Progenitor cell of endocrine pancreas (in vitro differentiated cells): ENCODE measurements around the gene CACNG4. TPM values are rescaled to one million over a fixed set of nuclear protein-coding genes. Genes with fewer than 3 reads are reported as not detected.

Experiments
- DNase-seq: peaks from one replicate; pipeline ENCODE4 v3.0.0; 2021; ENCODE audit warnings: low spot score; ENCODE audit not compliant: unreplicated experiment
- H3K27ac Mint-ChIP-seq: 2 replicates; pipeline ENCODE4 v1.8.0; 2021; ENCODE audit warnings: mild to moderate bottlenecking, moderate library complexity, mixed read lengths
- H3K27me3 Mint-ChIP-seq: 2 replicates; pipeline ENCODE4 v1.8.0; 2021; ENCODE audit warnings: mixed read lengths
- H3K36me3 Mint-ChIP-seq: 2 replicates; pipeline ENCODE4 v1.8.0; 2022; ENCODE audit warnings: mixed read lengths; ENCODE audit not compliant: insufficient read depth
- H3K4me1 Mint-ChIP-seq: 2 replicates; pipeline ENCODE4 v1.8.0; 2021; ENCODE audit warnings: low read depth, mixed read lengths
- H3K4me3 Mint-ChIP-seq: 2 replicates; pipeline ENCODE4 v1.8.0; 2021; ENCODE audit warnings: low read depth, mild to moderate bottlenecking, moderate library complexity, mixed read lengths
- H3K9me3 Mint-ChIP-seq: 2 replicates; pipeline ENCODE4 v1.8.0; 2021; ENCODE audit warnings: low read depth, mixed read lengths
- CTCF ChIP-seq: fragments of 200-600 bp; sonication (generic); IDR thresholded peaks from one replicate; pipeline ENCODE4 v1.5.0; 2021; ENCODE audit warnings: antibody characterized with exemption, mild to moderate bottlenecking; ENCODE audit not compliant: unreplicated experiment
- total RNA-seq: library from RNA; stranded (reverse); gene quantifications from 2 replicates; pipeline ENCODE4 v1.2.1, GENCODE V29; 2021

Gene CACNG4
- total RNA-seq, 1 donor from 2014 or later = 6.5 TPM

GRCh38 chr17:66995944-66996343 lies 31.4 kb downstream of the CACNG4 start:
- Mint-ChIP-seq H3K4me3 (no peak overlapping the region), H3K27ac (no peak overlapping the region), H3K4me1 (no peaks in the 10 kb centered on the region), H3K9me3 (no peaks in the 10 kb centered on the region), H3K36me3 (no peaks in the 10 kb centered on the region), H3K27me3 (peaks cover 18% of the 10 kb centered on the region)
- no peak for DNase-seq
- TF ChIP-seq CTCF = no peak

DNA sequence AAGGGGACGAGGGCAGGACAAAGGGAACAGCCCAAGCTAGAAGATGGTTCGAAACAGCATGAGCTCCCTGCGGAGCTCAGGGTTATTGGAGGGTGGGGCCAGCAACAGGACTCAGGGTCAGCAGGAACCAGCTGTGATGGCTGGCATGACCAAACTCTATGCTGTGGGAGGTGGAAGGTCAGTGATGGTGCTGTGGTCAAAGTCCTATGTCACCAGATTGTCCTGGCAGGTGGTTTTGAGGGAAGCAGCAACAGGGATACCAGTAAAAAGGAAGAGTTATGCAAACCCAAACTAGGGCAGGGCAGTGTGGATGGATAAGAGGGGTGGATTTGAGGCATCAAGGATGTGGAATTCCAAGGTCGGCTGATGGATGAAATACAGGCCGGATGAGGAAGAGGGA lies 32.4 kb downstream of the CACNG4 start:
- H3K36me3 Mint-ChIP-seq = no peaks in the 10 kb centered on the region
- H3K27me3 Mint-ChIP-seq = peaks cover 18% of the 10 kb centered on the region
- no peaks in the 10 kb centered on the region for H3K4me1 Mint-ChIP-seq
- no peaks in the 10 kb centered on the region for H3K9me3 Mint-ChIP-seq
- H3K27ac Mint-ChIP-seq = no peak overlapping the region
- TF ChIP-seq CTCF = no peak
- H3K4me3 Mint-ChIP-seq = no peak overlapping the region
- DNase-seq = no peak

- TF ChIP-seq CTCF = no peak
- Mint-ChIP-seq H3K9me3 (no peaks in the 10 kb centered on the region), H3K36me3 (no peaks in the 10 kb centered on the region), H3K4me1 (no peaks in the 10 kb centered on the region), H3K4me3 (no peak overlapping the region), H3K27me3 (no peaks in the 10 kb centered on the region), H3K27ac (no peak overlapping the region)
- DNase-seq = no peak
Measured at GRCh38 chr17:67003231-67003630, 38.7 kb downstream of the CACNG4 start.

- Mint-ChIP-seq H3K27me3 (peaks cover 2% of the 10 kb centered on the region), H3K4me1 (no peaks in the 10 kb centered on the region), H3K36me3 (no peaks in the 10 kb centered on the region), H3K9me3 (no peaks in the 10 kb centered on the region), H3K27ac (no peak overlapping the region), H3K4me3 (no peak overlapping the region)
- TF ChIP-seq CTCF = no peak
- no peak for DNase-seq
Measured at GRCh38 chr17:67004181-67004580, 39.7 kb downstream of the CACNG4 start.

DNA sequence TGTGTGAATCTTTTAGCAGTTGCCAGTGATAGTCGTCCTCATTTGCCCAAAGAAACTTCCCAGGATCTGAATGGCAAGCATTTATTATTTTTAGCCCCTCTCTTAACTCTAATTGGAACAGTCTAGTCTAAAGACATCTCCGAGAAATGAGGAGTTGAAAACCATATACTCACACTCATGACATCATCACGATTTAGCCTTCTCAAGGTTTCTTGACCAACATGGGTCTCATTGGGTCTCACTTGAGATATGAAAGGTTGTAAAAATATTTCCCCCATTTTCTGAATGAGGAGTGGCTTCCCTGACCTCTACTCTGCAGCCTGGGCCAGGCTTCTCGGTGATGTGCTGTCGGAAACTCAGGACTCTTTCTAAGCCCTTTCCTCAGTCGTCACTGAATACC lies 42.8 kb downstream of the CACNG4 start:
- no peaks in the 10 kb centered on the region for H3K36me3 Mint-ChIP-seq
- TF ChIP-seq CTCF = no peak
- H3K27me3 Mint-ChIP-seq = peaks cover 2% of the 10 kb centered on the region
- no peaks in the 10 kb centered on the region for H3K9me3 Mint-ChIP-seq
- no peak overlapping the region for H3K4me3 Mint-ChIP-seq
- no peak for DNase-seq
- H3K4me1 Mint-ChIP-seq = no peaks in the 10 kb centered on the region
- H3K27ac Mint-ChIP-seq = no peak overlapping the region
